Activated naive CD4-positive, alpha-beta T cell (primary cell): ENCODE results near the gene NMT1.
"Not testable (repeated sequence)": the region's sequence is repeated elsewhere in the genome, so short reads cannot be mapped to it uniquely, and the experiment has no call there.

Source experiments
- DNase-seq, 4 experiments: peaks; one replicate each; lab custom pipeline; 2025; lab: John Stamatoyannopoulos, UW

NMT1 gene

DNA sequence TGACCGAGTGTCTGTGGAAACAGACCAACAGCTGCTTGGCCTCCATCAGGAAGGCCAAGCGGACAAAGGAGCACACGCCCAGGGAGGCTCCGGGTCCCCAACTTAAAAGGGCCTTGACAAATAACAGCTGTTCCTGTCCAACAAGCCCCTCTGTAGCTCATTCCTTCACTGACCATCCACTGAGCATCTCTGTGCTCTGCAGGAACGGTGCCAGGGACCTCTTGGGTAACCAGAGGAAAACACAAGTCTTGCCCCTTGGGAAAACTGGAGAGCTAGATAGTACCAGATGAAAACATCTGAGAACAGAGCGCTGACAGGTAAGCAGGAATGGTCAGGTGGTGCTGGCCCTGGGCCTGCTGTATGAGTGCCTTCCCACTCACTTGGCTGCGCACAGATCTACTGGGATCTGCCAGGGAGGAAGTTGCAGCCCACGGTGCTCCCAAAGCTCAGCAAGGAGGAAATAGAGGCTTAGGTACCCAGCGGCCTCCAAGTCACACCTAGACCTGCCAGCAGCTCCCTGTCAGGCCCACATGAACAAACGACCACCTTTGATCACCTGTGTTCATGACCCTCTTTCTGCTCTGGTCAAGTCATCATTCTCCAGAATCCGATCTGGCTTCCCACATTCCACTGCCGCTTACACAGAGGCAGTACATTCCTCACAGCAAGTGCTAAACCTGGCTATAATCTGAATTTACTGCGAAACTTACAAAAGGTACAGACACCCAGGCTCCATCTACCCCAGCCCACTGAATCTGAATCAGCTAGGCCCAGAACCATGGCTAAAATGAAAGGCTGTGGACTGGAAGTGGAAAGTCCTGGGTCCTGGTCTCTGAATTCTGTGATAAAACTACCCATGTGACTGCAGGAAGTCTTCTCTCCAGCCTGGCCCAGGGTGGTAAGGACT is 22.1 kb upstream of the NMT1 start:
- DNase-seq: no peak

DNA sequence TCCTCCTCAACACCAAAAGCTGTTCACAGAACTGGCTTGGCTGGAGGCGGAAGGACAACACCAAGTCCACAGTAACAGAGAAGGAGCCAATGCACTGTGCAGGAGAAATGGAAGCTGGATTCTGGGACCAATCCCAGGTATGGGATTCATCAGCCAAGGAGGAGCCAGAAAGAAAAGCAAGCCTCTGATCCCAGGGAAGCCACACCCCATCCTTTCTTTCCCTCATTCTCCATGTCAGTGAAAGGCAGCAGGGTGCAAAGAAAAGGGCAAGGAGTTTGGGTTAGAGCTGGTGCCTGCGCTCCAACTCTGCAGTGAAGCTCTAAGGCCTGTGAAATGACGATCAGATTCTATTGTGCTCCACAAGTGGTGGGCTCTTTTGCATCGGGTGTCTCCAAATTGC is 20.7 kb upstream of the NMT1 start:
- no peak for DNase-seq

DNA sequence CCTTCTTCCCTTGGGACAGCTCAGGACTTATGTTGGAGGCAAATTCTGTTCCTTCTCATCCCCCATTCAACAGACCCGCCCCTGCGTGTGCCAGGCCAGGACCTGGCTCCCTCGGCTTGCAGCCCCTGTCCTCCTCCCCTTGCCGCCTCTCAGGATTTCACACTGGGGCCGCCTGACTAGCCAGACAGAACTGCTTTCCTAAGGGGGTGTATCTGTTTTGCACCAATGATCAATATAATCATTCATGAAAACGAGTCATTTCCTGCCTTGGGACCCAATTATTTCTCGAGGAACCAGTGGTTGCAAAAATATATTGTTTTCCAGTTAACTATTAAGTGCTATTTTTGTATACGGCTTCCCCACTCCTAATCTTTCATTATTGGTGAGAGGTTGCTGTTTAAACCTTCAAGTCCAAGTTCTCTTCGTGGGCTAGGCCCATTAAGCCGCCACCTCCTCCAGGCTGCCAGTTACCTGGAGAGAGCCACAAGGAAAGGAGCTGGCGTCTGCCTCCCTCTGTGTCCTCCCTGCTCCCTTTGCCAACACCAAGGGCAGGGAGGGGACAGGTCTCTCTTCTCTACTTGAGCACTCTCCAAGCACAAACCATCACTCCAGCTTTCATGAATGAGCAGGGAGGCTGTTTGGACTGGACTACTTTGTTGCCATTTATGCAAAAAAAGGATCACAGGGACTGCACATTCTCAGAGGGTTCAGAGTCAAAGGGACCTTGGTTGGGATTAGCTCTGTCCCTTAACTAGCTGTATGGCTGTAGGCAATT is 18.6 kb upstream of the NMT1 start:
- DNase-seq: no peak

DNA sequence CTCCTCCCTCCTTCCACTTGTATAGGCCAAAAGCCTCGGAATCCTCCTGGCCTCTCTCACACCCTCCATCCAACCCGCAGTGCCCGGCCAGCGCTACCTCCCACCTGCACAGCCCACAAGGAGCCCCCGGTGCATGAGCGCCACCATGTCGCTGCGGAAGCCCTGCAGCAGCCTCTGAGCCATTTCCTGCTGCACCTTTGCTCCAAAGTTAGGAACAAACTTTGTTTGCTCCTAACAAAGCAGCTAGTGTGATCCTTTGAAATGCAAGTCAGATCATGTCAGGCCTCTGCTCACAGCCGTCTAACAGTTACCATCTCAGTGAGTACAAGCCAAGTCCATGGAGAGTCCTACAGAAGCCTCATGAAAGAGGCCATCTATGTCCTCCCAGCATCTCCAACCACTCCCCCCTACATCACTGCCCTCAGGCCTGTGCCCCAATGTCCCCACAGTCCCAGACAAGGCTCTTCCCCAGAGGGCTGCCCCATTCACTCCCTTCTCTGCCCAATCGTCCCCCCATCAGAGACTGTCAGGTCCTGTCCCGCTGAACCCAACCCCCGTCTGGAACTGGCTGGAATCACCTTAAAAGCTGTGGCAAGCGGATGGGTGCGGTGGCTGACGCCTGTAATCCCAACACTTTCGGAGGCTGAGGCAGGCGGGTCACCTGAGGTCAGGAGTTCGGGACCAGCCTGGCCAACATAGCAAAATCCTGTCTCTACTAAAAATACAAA is 17.1 kb upstream of the NMT1 start:
- no peak for DNase-seq

DNA sequence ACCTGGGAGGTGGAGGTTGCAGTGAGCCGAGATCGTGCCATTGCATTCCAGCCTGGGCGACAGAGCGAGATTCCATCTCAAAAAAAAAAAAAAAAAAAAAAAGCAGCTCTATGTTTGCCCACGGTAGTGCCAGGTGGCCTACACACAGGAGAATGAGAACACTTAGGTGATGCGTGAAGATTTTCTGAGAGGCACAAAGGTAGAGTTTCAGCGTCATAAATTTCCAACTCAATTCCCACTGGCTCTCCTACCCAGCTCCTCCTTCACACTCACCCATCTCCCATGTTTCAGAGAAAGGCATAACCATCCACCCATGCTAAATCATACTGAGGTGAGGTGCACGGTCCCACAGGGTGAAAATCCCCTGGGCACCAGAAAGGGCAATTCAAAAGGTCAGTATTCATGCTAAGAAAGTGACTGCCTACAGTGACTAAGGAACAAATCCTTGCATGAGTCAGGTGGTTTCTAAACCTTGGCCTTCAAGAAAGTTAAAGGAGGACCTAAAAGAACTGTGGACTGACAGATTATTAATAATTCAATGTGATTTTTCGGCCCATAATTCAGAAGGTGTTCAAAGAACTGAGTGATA is 14.5 kb upstream of the NMT1 start:
- no peak for DNase-seq

DNA sequence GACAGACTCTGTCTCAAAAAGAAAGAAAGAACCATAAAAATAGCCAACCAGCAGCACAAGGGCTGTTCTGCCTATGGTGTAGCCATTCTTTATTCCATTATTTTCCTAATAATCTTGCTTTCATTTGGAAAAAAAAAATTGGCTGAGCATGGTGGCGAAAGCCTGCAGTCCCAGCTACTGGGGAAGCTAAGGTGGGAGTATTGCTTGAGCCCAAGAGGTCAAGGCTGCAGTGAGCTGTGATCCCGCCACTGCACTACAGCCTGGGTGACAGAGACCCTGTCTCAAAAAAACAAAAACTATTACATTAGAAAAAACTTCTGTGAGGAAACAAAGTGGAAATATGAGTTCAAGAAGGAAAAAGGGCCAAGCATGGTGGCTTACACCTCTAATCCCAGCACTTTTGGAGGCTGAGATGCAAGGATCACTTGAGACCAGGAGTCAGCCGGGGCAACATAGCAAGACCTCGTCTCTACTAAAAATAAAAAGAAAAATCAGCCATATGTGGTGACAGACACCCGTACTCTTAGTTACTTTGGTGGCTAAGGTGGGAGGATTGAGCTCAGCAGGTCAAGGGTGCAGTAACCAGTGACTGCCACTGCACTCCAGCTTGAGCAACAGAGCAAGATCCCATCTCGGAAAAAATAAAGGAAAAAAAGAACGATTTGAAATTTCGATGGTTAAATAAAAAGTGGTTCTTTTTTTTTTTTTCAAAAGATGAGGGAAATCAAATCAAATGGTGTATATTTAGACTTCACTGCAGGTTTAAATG is 12.1 kb upstream of the NMT1 start:
- DNase-seq: no peak

DNA sequence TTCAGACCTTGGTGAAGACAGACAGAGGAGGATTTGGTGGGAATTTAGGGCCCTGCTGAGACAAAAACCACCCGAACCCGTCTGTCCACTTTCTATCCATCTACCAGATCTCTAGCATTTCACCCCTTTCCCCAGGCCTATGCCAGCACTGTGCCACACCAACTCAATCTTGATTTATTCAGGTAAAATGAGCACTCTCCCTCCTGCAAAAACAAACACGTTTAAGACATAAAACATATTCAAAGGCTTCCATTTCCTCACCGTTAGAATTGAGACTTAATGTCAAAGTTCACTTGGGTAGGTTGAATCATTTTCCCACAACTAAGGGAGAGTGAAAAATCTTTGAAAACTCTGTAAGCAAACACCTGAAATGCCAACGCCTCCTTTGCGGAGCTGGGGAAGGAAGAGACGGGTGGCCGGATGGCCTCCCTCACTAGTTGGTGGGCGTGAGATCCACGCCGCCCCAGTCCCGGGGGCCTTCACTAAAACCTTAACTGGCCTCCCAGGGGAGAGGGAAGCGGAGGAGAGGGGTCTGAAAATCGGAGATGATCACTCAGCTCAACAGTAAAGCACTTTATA is 10.5 kb upstream of the NMT1 start:
- peak in 1 of 4 experiments; percentile 13 for DNase-seq

DNA sequence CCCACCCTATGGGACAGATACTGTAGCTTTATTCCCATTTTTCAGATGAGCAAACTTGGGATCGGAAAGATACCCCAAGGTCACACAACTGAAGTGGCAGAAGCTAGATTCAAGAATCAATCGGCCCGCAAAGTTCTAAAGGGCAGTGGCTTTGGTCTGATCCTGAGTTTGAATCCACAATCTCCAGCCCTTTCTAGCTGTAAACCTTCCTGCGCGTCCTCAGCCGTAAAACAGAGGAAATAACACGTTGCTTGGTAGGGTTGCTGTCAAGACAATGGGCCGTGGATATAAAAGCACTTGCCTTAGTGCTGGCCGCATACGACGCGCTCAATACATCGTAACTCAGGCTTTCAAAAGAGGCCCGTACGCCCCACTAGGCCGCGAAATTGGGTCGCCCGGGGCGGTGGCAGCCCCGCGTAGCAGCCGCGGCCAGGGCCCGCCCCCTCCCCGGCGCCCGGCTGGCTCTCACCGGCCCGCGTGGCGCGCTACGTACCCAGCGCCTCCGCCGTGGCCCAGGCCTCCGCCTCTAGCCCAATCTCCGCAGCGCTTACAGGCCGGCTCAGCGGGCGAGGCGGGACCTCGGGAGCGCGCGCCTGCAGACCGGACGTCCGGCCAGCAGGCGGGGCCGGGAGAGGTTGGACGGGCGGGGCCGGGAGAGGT is 9.9 kb upstream of the NMT1 start, which contains the start of gene DCAKD:
TSS of gene DCAKD (minus strand) at position 573 of the 660 bp plus-strand sequence. CDS start 16,747 bp downstream, outside the sequence.
- peak; percentile 59 to 84 (median 70) for DNase-seq

DNA sequence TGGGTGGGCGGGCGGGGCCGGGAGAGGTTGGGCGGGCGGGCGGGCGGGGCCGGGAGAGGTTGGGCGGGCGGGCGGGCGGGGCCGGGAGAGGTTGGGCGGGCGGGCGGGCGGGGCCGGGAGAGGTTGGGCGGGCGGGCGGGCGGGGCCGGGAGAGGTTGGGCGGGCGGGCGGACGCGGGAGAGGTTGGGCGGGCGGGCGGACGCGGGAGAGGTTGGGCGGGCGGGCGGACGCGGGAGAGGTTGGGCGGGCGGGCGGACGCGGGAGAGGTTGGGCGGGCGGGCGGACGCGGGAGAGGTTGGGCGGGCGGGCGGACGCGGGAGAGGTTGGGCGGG is 9.4 kb upstream of the NMT1 start:
- DNase-seq: not testable (repeated sequence)

DNA sequence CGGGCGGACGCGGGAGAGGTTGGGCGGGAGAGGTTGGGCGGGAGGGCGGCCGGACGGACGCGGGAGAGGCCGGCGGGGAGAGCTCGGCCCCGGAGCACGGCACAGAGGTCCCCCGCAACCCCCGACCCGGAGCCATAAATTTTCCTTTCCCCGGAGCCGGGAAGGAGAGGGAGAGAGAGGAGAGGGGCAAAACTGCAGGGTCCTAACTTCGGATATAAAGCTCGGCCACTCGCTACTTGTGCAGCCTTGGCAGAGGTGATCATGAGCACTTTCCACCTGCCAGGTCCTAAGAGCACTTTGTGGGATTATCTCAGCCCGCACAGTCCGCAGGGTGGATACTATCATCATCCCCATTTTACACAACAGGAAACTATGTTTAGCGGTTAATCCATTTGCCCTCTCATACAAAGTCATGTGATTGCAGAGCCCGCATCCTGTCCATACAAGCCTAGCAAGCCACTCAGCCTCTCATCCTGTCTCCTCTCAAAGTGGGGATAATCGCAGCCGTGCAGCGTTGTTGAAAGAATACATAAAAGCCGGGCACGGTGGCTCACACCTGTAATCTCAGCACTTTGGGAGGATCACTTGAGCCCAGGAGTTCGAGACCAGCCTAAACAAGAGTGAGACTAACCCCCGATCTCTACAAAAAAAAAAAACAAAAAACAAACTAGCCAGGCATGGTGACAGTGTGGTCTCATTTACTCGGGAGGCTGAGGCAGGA is 8.9 kb upstream of the NMT1 start:
- peak in 2 of 4 experiments; percentile 14 to 30 for DNase-seq

DNA sequence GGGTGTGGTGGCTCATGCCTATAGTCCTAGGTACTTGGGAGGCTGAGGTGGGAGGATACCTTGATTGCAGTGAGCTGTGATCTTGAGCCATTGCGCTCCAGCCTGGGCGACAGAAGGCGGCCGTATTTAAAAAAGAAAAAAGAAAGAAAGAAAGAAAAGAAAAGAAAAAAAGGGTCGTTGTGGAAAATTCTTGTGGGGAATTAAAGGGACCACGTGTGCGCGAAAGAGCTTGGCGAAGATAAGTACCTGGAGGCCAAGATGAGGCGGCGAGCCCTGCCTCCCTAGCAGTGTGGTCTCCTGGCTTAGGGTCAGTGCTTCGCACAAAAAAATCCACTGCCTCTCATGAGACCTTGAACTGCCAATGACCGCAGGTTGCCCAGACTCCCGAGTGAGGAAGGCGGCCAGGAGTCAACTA is 728 bp upstream of the NMT1 start:
- no peak for DNase-seq

DNA sequence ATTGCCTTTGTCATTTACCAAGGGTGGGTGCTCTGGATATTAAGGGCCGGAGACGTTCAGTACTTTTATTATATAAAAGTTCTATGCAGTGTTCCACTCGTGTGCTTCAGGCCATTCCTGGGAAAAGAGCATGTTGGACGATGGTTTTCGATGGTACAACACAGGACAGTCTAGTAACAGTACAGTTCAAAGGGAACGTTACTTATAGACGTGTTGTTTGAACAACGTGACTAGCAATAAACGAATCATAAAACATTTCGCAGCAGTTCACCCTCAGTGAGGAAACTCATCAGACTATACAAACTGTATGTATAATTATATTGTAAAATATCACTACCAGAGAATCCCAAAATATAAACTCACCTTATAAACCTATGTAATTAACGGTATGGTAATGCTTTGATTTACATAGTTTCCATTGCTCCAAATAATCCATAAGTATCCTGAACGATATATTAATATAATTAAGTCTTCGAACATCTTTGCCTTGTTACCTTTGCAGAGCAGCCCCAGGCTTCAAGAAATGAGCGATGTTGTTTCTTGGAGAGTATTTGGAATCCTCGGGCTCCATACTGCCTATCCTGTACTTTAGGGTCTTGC is 589 bp downstream of the NMT1 start:
- no peak for DNase-seq

DNA sequence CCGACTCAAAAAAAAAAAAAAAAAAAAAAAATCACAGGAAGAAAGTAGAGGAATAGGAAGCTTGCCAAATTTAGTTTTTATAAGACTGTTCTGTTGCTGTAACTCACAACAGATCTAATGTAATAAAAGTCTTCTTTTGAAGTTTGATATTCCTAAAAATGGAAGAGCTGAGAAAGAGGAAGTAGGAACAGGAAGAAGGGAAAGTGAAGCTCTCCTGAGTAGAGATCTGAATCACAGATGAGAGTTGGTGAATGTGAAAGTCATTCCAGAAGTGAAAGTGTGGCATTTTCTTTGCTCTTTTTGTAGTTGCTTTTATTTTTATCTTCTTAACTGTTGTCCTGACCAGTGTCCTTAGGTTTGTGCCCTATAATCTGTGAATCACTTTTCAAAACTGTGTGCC is 2.1 kb downstream of the NMT1 start:
- DNase-seq: no peak

DNA sequence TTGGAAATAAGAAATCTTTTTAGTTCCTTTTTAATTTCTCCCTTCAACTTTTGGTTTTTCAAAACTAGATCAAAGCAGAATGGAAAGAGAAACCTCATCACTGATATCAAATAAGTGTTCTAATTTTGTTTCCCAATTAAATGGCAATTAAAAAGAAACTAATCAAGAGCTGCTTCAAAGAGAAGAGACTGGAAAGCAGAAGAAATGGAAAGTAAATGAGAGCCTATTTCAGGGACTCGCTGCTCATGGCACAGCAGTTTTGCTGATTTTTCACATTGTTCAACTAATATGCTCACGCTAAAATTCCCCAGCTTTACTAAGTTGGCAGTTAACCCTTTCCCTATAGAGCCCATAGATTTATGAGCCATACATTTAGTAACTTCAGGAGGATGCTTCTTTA is 6.5 kb downstream of the NMT1 start:
- DNase-seq: no peak

DNA sequence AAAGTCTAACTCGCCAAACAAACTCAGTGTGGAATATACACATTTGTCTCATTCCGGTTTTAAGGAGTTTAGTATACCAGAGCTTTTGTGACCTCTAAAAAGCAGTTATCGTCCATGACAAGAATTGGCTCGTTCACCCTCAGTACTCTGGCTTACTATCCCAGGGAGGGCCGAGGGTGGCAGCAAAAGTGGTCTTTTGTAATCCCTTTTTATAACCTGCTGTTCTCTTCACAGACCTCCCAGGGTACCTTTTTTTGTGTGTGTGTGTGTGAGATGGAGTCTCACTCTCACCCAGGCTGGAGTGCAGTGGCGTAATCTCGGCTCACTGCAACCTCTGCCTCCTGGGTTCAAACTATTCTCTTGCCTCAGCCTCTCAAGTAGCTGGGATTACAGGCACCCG is 8.9 kb downstream of the NMT1 start:
- no peak for DNase-seq

DNA sequence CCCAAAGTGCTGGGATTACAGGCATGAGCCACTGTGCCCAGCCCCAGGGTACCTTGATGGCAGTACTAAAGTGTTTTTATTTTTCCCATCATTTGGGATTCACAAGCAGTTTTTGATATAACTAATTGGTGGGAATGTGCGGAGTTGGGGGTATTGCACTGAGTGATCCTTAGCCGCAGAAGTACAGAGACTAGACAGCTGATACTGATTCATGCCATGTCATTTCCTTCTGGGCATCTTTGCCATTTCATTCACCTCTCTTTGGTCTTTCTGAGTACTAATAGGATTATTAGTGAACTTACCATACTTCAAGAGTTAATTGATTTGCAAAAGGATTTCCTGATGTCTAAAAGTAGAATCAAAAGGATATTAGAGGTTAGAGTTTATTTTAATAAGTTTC is 9.7 kb downstream of the NMT1 start:
- DNase-seq: no peak

DNA sequence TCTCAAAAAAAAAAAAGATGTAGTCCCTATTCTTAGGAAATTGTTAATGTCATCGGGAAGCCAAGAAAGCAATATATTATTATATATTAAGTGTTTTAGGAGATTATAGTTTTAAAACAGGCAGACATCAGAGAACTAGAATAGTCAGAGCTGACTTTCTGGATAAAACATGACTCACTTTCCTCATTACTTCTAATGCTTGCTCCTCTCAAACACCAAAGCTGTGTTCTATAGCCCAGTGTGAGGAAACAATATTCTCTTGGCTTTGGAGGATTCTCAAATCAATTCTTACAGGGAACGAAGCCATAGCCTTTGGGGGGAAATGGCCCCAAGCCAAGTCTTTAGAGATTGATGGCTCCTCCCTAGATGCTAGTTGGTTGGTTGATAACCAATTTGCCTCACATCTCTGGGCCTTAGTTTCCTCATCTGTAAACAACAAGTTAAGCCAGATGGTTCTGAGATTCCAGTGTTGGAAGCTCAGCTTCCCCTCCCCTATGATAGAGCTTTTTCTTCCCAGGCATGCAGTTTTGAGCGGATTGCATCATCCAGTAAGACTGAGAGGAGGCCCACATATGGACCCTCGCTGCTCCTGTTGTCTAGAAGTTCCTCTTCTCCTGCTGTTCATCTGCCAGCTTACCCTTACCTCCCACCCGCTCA is 12.4 kb downstream of the NMT1 start:
- no peak for DNase-seq

DNA sequence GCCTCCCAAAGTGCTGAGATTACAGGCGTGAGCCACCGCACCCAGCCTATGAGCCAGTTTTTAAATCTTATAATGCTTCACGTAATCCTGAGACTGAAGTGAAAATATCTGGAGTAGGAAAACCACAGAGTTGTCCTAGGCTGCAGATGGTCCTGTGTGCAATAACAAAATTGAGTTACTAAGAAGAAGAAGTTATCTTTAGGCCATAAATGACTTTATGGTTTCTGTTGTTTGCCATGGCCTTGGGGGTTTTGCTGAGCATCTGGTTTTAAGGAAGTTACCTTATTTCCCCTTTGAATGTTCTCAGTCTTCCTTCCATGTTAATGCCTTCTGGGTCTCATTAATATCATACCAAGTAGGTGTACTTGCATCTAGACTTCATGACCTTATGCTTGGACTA is 16.5 kb downstream of the NMT1 start:
- no peak for DNase-seq
